Stimulated activated CD8-positive, alpha-beta memory T cell treated with anti-CD3 and anti-CD28 coated beads, Interleukin-7, amount 100 ng/mL, for 24 hours (primary cell): ENCODE data around the gene RPP21.

ENCODE experiments used
- DNase-seq: peaks from one replicate; pipeline ENCODE4 v3.0.0-alpha.2; 2020; ENCODE audit warnings: low read depth

Gene RPP21

DNA sequence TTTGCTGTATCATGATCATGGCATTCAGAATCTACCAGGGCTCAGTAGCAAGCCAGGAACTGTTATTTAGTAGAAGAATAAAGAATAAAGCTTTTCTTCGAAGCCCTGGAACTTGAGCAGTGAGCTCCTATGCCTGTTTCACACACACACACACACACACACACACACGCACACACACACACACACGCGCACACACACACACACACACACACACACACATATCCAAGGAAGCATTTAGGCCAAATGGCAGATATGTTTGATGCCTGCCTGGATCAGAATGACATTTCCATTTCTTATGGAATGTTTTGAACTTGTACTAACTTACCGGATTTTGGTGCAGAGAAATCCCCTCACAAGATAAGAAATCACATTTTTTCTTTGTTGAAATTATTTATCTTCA is 35.5 kb downstream of the RPP21 start:
- DNase-seq = no peak

DNA sequence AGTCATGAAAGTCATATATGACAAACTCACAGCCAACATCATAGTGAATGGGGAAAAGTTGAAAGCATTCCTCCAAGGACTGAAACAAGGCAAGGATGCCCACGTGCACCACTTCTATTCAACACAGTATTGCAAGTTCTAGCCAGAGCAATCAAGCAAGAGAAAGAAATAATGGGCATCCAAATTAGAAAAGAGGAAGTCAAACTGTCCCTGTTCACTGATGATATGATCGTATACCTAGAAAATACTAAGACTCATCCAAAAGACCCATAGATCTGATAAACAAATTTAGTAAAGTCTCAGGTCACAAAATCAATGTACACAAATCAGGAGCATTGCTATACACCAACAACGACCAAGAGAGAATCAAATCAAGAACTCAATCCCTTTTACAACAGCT is 41.2 kb downstream of the RPP21 start:
- DNase-seq = no peak

DNA sequence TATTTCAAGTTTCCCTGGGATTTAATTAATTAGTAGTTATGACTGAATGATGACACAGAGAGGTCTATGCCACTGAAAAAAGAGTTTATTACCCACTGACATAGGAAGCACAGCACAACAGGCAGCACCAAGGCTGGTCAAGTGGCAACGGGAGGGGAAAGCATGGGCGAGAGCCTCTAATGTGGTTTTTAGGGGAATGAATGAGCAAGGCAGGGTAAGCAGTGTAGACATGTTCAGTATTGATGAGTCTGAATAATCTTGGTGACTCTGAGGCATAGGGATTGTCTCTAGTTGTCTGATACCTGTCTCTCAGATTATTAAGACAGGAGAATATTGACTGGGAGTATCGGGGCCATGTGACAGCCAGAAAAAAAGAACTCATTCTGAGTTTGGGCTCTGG is 46.3 kb downstream of the RPP21 start:
- no peak for DNase-seq

DNA sequence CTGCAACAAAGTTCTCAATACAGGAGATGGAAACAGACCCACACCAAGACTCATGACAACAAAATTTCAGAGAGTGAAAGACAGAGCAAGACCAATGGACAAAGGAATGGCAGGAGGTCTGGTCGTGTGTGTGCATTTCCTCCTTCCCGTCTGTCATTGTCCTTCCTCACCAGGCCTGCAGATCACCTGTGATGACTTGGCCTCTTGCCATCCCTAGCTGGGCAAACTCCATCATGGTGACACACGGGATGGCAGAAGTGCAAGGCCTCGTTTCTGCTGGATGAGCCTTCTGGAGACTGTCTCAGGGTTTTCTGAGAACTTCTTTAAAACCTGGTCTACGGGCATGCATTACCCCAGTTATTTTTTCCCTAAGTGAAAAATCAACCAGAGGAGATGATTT is 49.2 kb downstream of the RPP21 start:
- no peak for DNase-seq
